H9 (cell line): Measurements from ENCODE around the gene POMT2. TPM values are rescaled to one million over a fixed set of nuclear protein-coding genes. Genes with fewer than 3 reads are reported as not detected.

Experiments
- DNase-seq: peaks from one replicate; pipeline ENCODE4 v3.0.0-alpha.2; 2017
- H2AFZ ChIP-seq: one replicate; pipeline ENCODE4 v1.6.1; 2013; ENCODE audit warnings: mild to moderate bottlenecking, low read length, control low read depth, moderate library complexity
- H2AK5ac ChIP-seq: 2 replicates; pipeline ENCODE4 v1.6.1; 2013; ENCODE audit warnings: low read length, control low read depth, mixed read lengths; ENCODE audit not compliant: insufficient read length
- H2BK120ac ChIP-seq: one replicate; pipeline ENCODE4 v1.6.1; 2013; ENCODE audit warnings: low read depth, mild to moderate bottlenecking, low read length, control low read depth, inconsistent platforms; ENCODE audit not compliant: poor library complexity, severe bottlenecking
- H2BK12ac ChIP-seq: 2 replicates; pipeline ENCODE4 v1.6.1; 2013; ENCODE audit warnings: low read length, control low read depth, mixed read lengths, low read depth; ENCODE audit not compliant: insufficient read length
- H2BK15ac ChIP-seq: 2 replicates; pipeline ENCODE4 v1.6.1; 2013; ENCODE audit warnings: low read depth, low read length, control low read depth
- H2BK20ac ChIP-seq: one replicate; pipeline ENCODE4 v1.6.1; 2013; ENCODE audit warnings: low read depth, mild to moderate bottlenecking, low read length, control low read depth, inconsistent platforms; ENCODE audit not compliant: poor library complexity, severe bottlenecking
- H2BK5ac ChIP-seq: 2 replicates; pipeline ENCODE4 v1.6.1; 2013; ENCODE audit warnings: low read length, control low read depth, mixed read lengths; ENCODE audit not compliant: insufficient read length
- H3K14ac ChIP-seq: 2 replicates; pipeline ENCODE4 v1.6.1; 2013; ENCODE audit warnings: low read length, control low read depth; ENCODE audit not compliant: insufficient read depth
- H3K18ac ChIP-seq: 2 replicates; pipeline ENCODE4 v1.6.1; 2013; ENCODE audit warnings: low read depth, mild to moderate bottlenecking, mixed read lengths, low read length, control low read depth; ENCODE audit not compliant: insufficient read length
- H3K23ac ChIP-seq: 2 replicates; pipeline ENCODE4 v1.6.1; 2013; ENCODE audit warnings: low read length, control low read depth, mixed read lengths, low read depth; ENCODE audit not compliant: insufficient read length
- H3K23me2 ChIP-seq: 2 replicates; pipeline ENCODE4 v1.6.1; 2013; ENCODE audit warnings: low read depth, mild to moderate bottlenecking, mixed read lengths, low read length, control low read depth; ENCODE audit not compliant: insufficient read length, poor library complexity, severe bottlenecking
- H3K27ac ChIP-seq: 2 replicates; pipeline ENCODE4 v1.5.1; 2013; ENCODE audit warnings: low read length, control low read depth, mixed read lengths, low read depth; ENCODE audit not compliant: insufficient read length
- H3K27me3 ChIP-seq: 2 replicates; pipeline ENCODE4 v1.6.1; 2013; ENCODE audit warnings: low read length, control low read depth, inconsistent platforms; ENCODE audit not compliant: insufficient read depth
- H3K4ac ChIP-seq: 2 replicates; pipeline ENCODE4 v1.6.1; 2013; ENCODE audit warnings: low read depth, mild to moderate bottlenecking, control low read depth, inconsistent platforms, low read length, moderate library complexity
- H3K4me1 ChIP-seq: 2 replicates; pipeline ENCODE4 v1.6.1; 2013; ENCODE audit warnings: low read length, control low read depth, inconsistent platforms; ENCODE audit not compliant: insufficient read depth
- H3K4me2 ChIP-seq: 2 replicates; pipeline ENCODE4 v1.6.1; 2013; ENCODE audit warnings: low read length, control low read depth, mixed read lengths; ENCODE audit not compliant: insufficient read length, insufficient read depth
- H3K56ac ChIP-seq: 2 replicates; pipeline ENCODE4 v1.6.1; 2013; ENCODE audit warnings: low read depth, mild to moderate bottlenecking, mixed read lengths, low read length, control low read depth; ENCODE audit not compliant: insufficient read length
- H3K79me1 ChIP-seq: 2 replicates; pipeline ENCODE4 v1.6.1; 2013; ENCODE audit warnings: low read depth, mild to moderate bottlenecking, moderate library complexity, low read length, control low read depth, inconsistent platforms; ENCODE audit not compliant: insufficient read depth, poor library complexity, severe bottlenecking
- H3K79me2 ChIP-seq: 2 replicates; pipeline ENCODE4 v1.6.1; 2013; ENCODE audit warnings: low read length, control low read depth, inconsistent platforms; ENCODE audit not compliant: insufficient read depth
- H3K9ac ChIP-seq: 2 replicates; pipeline ENCODE4 v1.6.1; 2013; ENCODE audit warnings: low read length, control low read depth, mixed read lengths; ENCODE audit not compliant: insufficient read length; ENCODE audit errors: extremely low read depth
- H3K9me3 ChIP-seq: one replicate; pipeline ENCODE4 v1.6.1; 2013; ENCODE audit warnings: low read depth, low read length, inconsistent platforms; ENCODE audit not compliant: control insufficient read depth
- H3T11ph ChIP-seq: one replicate; pipeline ENCODE4 v1.6.1; 2013; ENCODE audit warnings: mild to moderate bottlenecking, low read length, control low read depth, inconsistent platforms
- H4K20me1 ChIP-seq: one replicate; pipeline ENCODE4 v1.6.1; 2013; ENCODE audit not compliant: control insufficient read depth, insufficient read length, insufficient read depth
- H4K5ac ChIP-seq: 2 replicates; pipeline ENCODE4 v1.6.1; 2013; ENCODE audit warnings: low read depth, mild to moderate bottlenecking, mixed read lengths, low read length, control low read depth; ENCODE audit not compliant: insufficient read length
- H4K8ac ChIP-seq: replicated peaks from 2 replicates; pipeline ENCODE4 v1.6.1; 2013; ENCODE audit warnings: low read length, control low read depth, mixed read lengths, low read depth; ENCODE audit not compliant: insufficient read length
- H4K91ac ChIP-seq: 2 replicates; pipeline ENCODE4 v1.6.1; 2013; ENCODE audit warnings: low read depth, mild to moderate bottlenecking, moderate library complexity, mixed read lengths, low read length, control low read depth; ENCODE audit not compliant: insufficient read length
- H3K27ac Mint-ChIP-seq, 3 experiments: 2 replicates in 2 of 3; 3 replicates in 1 of 3; pipeline ENCODE4 v1.8.0; 2020 to 2021; ENCODE audit warnings: mixed read lengths in 3 of 3, mild to moderate bottlenecking in 1 of 3, moderate library complexity in 1 of 3
- H3K27me3 Mint-ChIP-seq: 2 replicates; pipeline ENCODE4 v1.8.0; 2021; ENCODE audit warnings: low read depth, mild to moderate bottlenecking, moderate library complexity, mixed read lengths
- H3K36me3 Mint-ChIP-seq, 3 experiments: 2 replicates in 2 of 3; 3 replicates in 1 of 3; pipeline ENCODE4 v1.8.0; 2020 to 2021; ENCODE audit warnings: low read depth in 3 of 3, mixed read lengths in 3 of 3; ENCODE audit not compliant: insufficient read depth in 1 of 3
- H3K4me1 Mint-ChIP-seq, 2 experiments: 2 replicates each; pipeline ENCODE4 v1.8.0; 2020; ENCODE audit warnings: mixed read lengths in 2 of 2
- H3K4me3 Mint-ChIP-seq, 2 experiments: 2 replicates in 1 of 2; 3 replicates in 1 of 2; pipeline ENCODE4 v1.8.0; 2020 to 2021; ENCODE audit warnings: mild to moderate bottlenecking in 2 of 2, mixed read lengths in 2 of 2, moderate library complexity in 1 of 2
- H3K9me3 Mint-ChIP-seq, 2 experiments: 2 replicates in 1 of 2; 3 replicates in 1 of 2; pipeline ENCODE4 v1.8.0; 2020; ENCODE audit warnings: mild to moderate bottlenecking in 2 of 2, mixed read lengths in 2 of 2, moderate library complexity in 1 of 2
- WGBS: extraction: QIAGEN DNeasy Blood & Tissue Kit; methylation state at CpG from one replicate; pipeline ENCODE4 v1.1.7; 2013; ENCODE audit warnings: missing lambda C conversion rate, low lambda C conversion rate, mixed read lengths; ENCODE audit not compliant: insufficient read length; ENCODE audit errors: extremely low coverage; 5-methylcytosine and 5-hydroxymethylcytosine counted together
- total RNA-seq: library from RNA; stranded (reverse); gene quantifications from 2 replicates; pipeline ENCODE4 v1.2.1, GENCODE V29; 2021
- TF ChIP-seq, protein P1 (sequence below): fragments of 200-600 bp; sonication (generic); conservative IDR thresholded peaks from 3 replicates; pipeline ENCODE4 v1.8.0; 2021; ENCODE audit warnings: antibody characterized with exemption, mild to moderate bottlenecking

Gene POMT2
- total RNA-seq, 1 experiment from 2014 or later, result 25.2 TPM

DNA sequence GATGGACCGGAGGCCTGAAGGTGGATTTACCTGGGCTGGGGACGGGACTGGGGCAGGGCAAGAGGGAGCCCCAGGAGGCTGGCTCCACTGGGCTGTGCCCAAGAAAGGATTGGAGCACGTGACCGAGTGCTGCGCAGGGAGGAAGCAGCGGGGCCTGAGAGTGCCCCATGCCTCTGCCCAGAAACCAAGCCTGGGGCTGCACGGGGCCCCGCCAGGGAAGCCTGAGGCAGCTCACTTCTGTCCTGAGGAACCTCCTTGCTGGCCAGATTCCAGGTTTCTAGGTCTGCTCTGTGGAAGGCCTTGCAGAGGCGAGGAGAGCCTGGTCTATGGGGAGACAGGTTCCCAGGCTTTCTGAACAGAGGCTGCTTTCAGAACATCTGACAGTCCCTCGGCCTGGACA lies 60.1 kb downstream of the POMT2 start:
- Histone ChIP-seq H3K18ac (no peak overlapping the region), H4K5ac (no peak overlapping the region), H3K23me2 (no peaks in the 10 kb centered on the region), H3K4me2 (no peak overlapping the region), H3K56ac (no peak overlapping the region), H3K14ac (no peak overlapping the region), H2BK15ac (no peak overlapping the region), H4K91ac (no peak overlapping the region), H3K9ac (no peak overlapping the region), H4K8ac (no peak overlapping the region), H2BK20ac (no peak overlapping the region), H2BK120ac (no peak overlapping the region), H2AFZ (no peak overlapping the region), H3T11ph (no peak overlapping the region), H3K27ac (no peak overlapping the region), H2AK5ac (no peak overlapping the region), H3K23ac (no peak overlapping the region), H3K4me1 (no peaks in the 10 kb centered on the region), H3K79me1 (no peaks in the 10 kb centered on the region), H2BK5ac (no peak overlapping the region), H4K20me1 (peaks cover 2% of the 10 kb centered on the region), H2BK12ac (no peak overlapping the region), H3K4ac (no peak overlapping the region), H3K9me3 (no peaks in the 10 kb centered on the region), H3K27me3 (no peaks in the 10 kb centered on the region), H3K79me2 (no peaks in the 10 kb centered on the region)
- TF ChIP-seq, protein P1, sequence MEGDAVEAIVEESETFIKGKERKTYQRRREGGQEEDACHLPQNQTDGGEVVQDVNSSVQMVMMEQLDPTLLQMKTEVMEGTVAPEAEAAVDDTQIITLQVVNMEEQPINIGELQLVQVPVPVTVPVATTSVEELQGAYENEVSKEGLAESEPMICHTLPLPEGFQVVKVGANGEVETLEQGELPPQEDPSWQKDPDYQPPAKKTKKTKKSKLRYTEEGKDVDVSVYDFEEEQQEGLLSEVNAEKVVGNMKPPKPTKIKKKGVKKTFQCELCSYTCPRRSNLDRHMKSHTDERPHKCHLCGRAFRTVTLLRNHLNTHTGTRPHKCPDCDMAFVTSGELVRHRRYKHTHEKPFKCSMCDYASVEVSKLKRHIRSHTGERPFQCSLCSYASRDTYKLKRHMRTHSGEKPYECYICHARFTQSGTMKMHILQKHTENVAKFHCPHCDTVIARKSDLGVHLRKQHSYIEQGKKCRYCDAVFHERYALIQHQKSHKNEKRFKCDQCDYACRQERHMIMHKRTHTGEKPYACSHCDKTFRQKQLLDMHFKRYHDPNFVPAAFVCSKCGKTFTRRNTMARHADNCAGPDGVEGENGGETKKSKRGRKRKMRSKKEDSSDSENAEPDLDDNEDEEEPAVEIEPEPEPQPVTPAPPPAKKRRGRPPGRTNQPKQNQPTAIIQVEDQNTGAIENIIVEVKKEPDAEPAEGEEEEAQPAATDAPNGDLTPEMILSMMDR, result no peak
- H3K27ac Mint-ChIP-seq, result no peak overlapping the region
- no peak for DNase-seq
- H3K4me3 Mint-ChIP-seq, result no peak overlapping the region
- H3K27me3 Mint-ChIP-seq, result peaks cover 2% of the 10 kb centered on the region
- H3K36me3 Mint-ChIP-seq, result no peaks in the 10 kb centered on the region
- H3K9me3 Mint-ChIP-seq, result no peaks in the 10 kb centered on the region
- H3K4me1 Mint-ChIP-seq, result peaks cover 2 to 12% of the 10 kb centered on the region in 2 experiments
- no CpG with 5 or more reads among the region's 10 CpGs for WGBS
